HG03439 (cell line): ENCODE data around the gene ARHGEF10L.
"Not testable (repeated sequence)": the region's sequence is repeated elsewhere in the genome, so short reads cannot be mapped to it uniquely, and the experiment has no call there.

ENCODE experiments used
- ATAC-seq: cut with Tn5 transposase; IDR thresholded peaks from one replicate; pipeline ENCODE4 v1.9.1; 2021; ENCODE audit warnings: mild to moderate bottlenecking, moderate library complexity; ENCODE audit not compliant: unreplicated experiment

The ARHGEF10L gene

GRCh38 chr1:17609529-17609928 is 70.0 kb downstream of the ARHGEF10L start:
- no peak for ATAC-seq

DNA sequence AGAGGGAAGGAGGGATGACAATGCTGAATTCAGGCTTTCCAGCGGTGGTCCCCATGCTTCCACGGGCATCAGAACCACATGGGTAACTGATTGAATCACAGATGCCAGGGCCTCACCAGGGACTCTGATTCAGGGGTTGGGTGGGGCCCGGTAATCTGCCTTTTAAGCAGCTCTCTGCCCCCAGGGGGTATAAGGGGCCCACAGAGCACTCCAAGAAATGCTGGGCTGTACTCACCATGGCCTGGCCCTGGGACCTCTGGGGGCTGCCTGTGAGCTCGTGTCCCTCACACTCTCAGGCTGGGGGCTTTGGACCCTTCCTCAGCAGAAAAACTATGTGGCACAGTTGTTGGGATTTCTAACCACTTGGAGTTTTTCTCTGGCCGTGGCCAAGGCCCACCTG is 70.6 kb downstream of the ARHGEF10L start:
- no peak for ATAC-seq

DNA sequence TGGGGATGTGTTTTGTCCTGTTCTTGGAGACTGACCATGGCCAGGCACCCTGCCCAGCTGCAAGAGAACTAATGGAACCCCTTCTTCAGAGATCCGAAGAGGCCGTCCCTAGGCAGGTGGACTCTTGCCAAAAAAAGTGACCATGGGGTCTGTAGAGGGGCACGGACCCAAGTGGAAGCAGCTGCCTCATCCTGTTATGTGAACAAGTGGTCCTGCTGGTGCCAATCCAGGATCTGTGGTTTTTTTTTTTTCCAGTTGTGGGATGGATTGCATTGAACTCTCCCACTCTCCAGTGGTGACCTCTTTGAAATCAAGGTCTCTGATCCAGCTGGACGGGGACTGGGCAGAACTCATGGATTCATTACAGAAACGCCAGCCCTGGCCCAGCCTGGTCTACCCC is 71.2 kb downstream of the ARHGEF10L start:
- no peak for ATAC-seq

GRCh38 chr1:17611991-17612390 is 72.5 kb downstream of the ARHGEF10L start:
- ATAC-seq: no peak

DNA sequence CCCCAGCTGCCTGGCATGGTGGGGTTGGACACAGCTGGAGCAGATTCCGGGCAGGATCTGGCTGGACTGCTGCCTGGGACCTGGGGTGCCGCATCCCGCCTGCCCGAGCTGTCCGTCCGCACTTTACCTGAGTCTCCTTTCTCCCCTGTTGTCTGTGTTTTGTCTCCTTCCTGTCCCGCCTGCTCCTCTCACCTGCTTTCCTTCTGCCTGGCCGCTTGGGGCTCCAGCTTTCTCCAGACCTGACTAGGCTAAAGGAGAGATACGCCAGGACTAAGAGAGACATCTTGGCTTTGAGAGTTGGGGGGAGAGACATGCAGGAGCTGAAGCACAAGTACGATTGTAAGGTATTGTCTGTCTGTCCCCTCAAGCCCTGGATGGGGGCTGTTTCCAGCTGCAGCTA is 73.3 kb downstream of the ARHGEF10L start:
- ATAC-seq: no peak

GRCh38 chr1:17614586-17614985 is 75.1 kb downstream of the ARHGEF10L start:
- no peak for ATAC-seq

GRCh38 chr1:17615157-17615556 is 75.7 kb downstream of the ARHGEF10L start:
- no peak for ATAC-seq

- no peak for ATAC-seq
Observed at GRCh38 chr1:17615959-17616358, 76.5 kb downstream of the ARHGEF10L start.

- ATAC-seq: no peak
Observed at GRCh38 chr1:17616731-17617279, 77.3 kb downstream of the ARHGEF10L start.

- no peak for ATAC-seq
Observed at GRCh38 chr1:17617787-17618557, 78.5 kb downstream of the ARHGEF10L start.

DNA sequence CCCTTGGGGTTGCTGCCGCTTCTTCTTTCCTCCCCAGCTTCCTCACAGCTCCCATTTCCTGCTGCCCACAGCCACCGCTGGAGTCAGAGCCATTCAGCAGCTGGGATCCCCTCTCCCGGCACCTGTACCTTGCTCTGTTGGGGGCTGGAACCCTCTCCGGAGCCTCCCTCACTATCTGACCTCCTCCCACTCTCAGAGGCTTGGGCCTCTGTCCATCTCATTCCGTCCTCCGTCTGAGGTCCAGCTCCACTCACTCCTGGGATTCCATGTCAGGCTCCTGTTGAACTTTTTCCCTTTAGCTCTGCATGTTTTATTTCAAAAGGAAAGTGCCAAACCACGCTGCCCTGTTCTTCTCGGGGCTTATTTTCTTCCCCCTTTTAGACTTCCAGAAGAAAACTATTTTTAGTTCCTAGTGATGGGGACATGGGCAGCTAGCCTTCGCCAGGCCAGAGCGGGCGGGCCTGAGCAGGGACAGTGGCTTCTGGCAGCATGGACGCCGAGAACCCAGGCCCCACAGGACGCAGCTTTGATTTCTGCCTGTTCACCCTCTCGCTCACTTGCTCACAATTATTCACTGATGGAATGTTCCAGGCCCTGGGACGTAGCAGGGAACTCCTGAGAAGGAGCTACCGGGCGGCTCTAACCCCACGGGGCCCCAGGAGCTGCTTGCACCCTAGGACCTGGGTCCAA is 79.2 kb downstream of the ARHGEF10L start:
- ATAC-seq: no peak

DNA sequence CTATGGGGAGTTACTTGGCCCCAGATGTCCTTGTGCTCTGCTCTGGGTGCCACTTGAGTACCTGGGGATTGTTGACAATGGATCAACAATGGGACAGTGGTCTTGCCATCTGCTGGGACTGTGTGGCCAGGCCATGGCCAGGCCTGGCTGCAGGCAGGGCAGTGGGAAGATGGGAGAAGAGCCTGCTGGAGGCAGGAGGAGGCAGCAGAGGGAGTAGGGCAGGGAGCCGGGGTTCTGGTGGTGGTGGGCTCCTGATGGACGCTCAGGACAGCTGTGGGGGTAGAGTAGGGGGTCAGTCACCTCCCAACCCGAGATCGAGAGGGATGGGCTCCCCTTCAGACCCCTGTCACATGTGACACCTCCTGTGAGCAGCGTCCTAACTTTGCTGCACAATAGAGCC is 81.0 kb downstream of the ARHGEF10L start:
- no peak for ATAC-seq

DNA sequence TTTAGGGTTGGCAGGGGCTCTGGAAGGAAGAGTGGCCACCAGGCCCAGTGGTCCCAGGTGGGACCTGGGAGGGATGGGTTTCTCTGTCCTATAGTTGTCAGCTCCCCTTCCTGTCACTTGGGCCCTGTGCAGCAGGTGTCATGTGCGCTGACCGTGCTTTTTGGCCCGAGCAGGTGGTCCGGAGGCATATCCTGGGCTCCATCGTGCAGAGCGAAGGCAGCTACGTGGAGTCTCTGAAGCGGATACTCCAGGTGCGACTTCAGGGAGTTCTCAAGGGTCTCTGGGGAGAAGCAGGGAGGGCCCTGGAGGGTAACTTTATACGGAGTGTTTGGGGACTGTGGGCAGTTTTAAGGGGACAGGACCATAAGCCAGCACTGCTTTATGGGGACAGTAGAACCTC is 82.2 kb downstream of the ARHGEF10L start:
- no peak for ATAC-seq

- no peak for ATAC-seq
Observed at GRCh38 chr1:17622823-17623222, 83.3 kb downstream of the ARHGEF10L start.

DNA sequence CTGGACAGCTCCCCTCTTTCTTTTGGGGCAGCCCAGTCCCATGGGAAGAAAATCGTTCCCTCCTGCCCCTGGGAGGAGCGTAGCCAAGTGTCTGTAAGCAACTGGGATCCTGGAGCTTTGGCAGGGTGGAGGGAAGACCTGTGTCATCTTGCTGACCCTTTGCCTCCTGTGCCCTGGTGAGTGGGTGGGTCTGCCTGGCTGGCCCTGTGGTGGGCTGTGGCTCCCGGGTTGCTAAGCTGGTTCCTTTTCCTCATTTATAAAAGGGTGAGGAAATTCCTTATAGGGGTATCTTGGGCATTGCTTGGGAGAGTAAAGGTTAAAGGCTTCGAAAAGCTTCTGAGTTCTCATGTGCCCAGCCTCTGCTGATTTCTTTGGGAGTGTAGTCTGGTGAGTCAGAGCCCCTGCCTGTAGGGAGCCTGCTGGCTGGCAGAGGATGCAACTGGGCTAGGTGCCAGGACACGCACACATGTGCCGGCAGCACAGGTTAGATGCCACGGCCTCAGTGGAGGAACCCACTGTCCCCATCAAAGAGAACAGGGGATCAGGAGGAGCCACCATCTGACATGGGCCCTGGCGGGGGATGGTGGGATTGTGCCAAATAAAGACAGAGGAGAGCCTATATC is 85.2 kb downstream of the ARHGEF10L start:
- ATAC-seq: no peak

GRCh38 chr1:17627239-17628052 is 87.9 kb downstream of the ARHGEF10L start:
- no peak for ATAC-seq

DNA sequence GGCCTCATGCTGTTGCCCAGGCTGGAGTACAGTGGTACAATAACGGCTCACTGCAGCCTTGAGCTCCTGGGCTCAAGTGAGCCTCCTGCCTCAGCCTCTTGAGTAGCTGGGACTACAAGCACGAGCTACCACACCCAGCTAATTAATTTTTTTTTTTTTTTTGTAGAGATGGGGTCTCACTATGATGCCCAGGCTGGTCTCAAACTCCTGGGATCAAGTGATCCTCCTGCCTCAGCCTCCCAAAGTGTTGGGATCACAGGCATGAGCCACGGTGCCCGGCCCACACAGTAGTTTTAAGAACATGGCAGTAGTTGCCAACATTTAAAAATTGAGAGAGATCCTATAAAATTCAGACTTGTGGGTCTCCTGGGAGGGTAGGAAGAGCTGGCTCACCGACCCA is 89.5 kb downstream of the ARHGEF10L start:
- ATAC-seq: not testable (repeated sequence)

GRCh38 chr1:17629460-17629859 is 90.0 kb downstream of the ARHGEF10L start:
- no peak for ATAC-seq

- ATAC-seq: no peak
Observed at GRCh38 chr1:17630048-17630830, 90.7 kb downstream of the ARHGEF10L start.

- no peak for ATAC-seq
Observed at GRCh38 chr1:17630986-17631385, 91.5 kb downstream of the ARHGEF10L start.
